Ovary (tissue), 3 donors: ENCODE results near the gene GPR61.

Source experiments
- EP300 ChIP-seq: sonication (generic); formaldehyde crosslinking; IDR thresholded peaks from one replicate; pipeline ENCODE4 v1.6.1; 2017; ENCODE audit warnings: antibody characterized with exemption
- POLR2A ChIP-seq: fragments of 450-650 bp; IDR thresholded peaks from one replicate; pipeline ENCODE4 v1.6.1; 2017; ENCODE audit warnings: antibody characterized with exemption, mild to moderate bottlenecking, moderate library complexity
- TF ChIP-seq, protein P1 (sequence below), 3 donors: fragments of 450-650 bp in 2 of 3; fragments of 200-600 bp in 1 of 3; IDR thresholded peaks; one replicate each; pipeline versions ENCODE4 v1.5.1 to v1.8.0; 2016 to 2022; ENCODE audit warnings: antibody characterized with exemption in 3 of 3, mild to moderate bottlenecking in 1 of 3
- donor health status: DM: no; HTN: no; CAD: no.

DNA sequence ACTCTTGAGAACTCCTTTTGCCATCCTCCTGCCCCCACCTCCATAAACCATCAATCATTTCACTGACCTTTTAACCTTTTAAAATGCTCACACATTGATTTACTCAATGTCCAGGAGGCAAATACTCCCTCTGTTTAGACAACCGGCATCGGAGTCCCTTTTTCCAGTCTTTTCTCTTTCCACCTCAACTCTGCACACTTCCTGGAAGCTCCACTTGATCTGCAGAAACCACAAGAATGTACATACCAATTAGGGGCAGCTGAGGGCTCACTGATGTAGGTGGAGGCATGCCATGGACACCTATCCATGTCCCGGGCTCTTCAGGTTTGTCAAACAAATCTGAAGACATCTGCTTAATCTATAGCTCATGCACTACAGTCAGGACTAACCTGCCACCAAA lies 24.8 kb upstream of the GPR61 start:
- TF ChIP-seq, protein P1, sequence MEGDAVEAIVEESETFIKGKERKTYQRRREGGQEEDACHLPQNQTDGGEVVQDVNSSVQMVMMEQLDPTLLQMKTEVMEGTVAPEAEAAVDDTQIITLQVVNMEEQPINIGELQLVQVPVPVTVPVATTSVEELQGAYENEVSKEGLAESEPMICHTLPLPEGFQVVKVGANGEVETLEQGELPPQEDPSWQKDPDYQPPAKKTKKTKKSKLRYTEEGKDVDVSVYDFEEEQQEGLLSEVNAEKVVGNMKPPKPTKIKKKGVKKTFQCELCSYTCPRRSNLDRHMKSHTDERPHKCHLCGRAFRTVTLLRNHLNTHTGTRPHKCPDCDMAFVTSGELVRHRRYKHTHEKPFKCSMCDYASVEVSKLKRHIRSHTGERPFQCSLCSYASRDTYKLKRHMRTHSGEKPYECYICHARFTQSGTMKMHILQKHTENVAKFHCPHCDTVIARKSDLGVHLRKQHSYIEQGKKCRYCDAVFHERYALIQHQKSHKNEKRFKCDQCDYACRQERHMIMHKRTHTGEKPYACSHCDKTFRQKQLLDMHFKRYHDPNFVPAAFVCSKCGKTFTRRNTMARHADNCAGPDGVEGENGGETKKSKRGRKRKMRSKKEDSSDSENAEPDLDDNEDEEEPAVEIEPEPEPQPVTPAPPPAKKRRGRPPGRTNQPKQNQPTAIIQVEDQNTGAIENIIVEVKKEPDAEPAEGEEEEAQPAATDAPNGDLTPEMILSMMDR (IDR thresholded peaks at IDR 0.05), result no peak
- no peak for TF ChIP-seq POLR2A
- TF ChIP-seq EP300, result no peak
